NCI-H2227 (cell line): ENCODE measurements around the gene NTRK2.

Experiments used
- DNase-seq: peaks from one replicate; lab custom pipeline; 2025; ENCODE audit not compliant: unreplicated experiment; lab: John Stamatoyannopoulos, UW

Gene NTRK2

DNA sequence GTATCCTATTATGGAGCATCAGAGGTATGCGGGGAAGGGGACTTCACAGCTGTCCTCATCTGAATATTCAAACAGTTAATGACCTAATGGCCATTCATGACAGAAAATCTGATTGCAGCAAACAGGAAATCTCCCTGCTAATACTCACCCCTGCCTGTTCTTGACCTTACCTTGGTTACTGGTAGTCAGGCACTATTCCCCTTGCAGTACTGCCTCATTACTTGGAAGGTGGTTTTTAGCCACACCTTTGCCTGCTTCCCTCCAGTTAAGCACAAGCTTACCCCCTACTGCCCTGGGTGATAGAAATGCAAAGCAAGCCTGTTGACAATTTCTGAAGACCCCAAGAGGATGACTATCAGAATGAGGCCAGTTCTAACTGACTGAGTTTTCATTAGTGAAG lies 332.4 kb downstream of the NTRK2 start:
- DNase-seq, result no peak

DNA sequence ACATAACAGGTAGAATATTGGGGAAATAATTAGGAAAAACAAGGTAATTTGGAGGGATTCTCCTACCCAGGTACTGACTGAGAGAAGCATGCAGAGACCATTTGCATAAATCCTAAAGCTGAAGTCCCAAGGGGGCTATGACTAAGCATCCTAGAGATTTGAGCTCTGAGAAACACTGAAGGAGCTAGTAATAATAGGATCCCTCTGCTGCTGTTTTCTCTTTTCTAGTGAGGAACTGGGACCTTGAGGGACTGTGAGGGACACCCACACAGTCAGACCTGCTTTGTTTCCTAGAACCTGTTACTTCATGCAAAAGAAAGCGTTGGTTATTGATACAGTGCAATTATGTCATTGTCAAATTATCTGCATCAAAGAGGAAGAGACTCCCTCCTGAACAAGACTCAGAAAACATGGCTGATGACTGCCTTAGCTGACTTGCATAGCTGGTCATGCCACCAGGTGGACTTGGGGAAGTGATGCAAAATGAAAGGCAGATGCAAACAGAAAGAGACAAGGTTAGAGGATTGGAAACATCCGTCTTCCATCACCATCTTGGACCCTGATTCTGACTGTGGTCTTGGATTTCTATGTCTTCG lies 335.4 kb downstream of the NTRK2 start:
- no peak for DNase-seq

GRCh38 chr9:85007748-85008147 lies 338.2 kb downstream of the NTRK2 start:
- no peak for DNase-seq

GRCh38 chr9:85008215-85008614 lies 338.7 kb downstream of the NTRK2 start:
- DNase-seq, result no peak

DNA sequence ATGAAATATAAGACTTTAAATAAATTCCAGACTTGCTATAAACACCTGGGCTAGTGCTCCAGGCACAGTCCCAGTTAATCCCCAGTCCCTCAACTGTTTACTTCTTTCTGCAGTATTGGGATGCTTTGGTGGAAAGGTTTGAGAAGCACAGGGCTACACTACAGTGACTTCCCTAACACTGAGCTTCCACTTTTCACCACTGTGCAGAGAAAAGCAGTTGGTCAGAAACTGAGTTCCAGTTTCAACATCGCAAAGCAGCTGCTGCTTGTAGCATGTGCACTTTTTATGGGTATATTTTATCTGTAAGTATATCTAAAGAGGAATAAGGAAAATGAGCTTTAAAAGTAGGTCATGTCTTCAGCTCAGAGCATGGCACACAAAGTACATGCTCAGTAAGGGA lies 339.7 kb downstream of the NTRK2 start:
- DNase-seq, result no peak

GRCh38 chr9:85013703-85014102 lies 344.2 kb downstream of the NTRK2 start:
- no peak for DNase-seq

- DNase-seq, result no peak
Measured at GRCh38 chr9:85014292-85014691, 344.8 kb downstream of the NTRK2 start.

DNA sequence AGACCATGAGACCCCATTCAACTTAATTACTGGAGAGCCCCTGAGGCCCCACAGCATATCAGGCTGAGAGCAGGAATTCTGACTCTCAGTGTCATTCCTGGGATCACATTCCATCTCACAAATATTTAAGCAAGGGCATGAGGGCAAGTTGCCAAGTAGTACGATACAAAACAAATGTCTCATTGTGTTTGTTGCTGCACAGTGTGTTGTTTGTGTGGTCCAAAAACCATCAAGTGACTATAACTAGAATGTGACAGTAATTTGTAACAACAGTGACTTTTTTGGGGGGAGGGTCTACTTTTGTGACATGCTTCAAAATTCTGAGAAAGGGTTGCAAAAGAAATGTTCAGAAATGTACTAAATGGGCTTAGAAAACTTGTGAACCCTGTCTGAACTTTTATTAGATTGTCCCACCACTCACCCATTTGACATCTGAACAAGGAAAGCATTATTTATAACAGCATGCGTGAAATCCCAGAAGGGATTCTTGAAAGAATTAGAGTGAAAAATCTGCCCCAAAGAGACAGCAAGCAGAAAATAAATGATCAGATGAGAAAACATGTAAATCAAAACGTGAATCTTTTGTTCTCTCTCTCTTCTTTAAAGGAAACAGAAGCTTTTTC lies 347.0 kb downstream of the NTRK2 start:
- no peak for DNase-seq

DNA sequence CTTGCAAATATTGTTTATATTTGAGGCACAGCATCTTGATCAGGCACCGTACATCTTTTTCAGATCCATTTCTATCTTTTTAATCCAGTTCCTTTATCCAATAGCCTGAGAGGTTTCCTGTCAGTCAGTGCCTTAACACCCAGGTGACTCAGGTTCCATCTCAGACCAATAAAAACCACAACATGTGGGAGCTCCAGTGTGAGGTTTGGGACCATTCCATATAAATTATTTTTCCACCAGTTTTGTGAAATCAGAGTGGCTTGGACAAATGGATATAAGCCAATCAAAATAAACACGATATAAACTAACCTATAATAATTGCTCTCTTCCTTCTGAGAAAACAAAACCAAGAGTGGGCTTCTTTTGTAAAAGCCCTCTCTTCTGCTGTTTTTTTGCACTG lies 351.3 kb downstream of the NTRK2 start:
- DNase-seq, result no peak

- no peak for DNase-seq
Measured at GRCh38 chr9:85021686-85022085, 352.2 kb downstream of the NTRK2 start.

- no peak for DNase-seq
Measured at GRCh38 chr9:85024374-85024773, 354.8 kb downstream of the NTRK2 start.

DNA sequence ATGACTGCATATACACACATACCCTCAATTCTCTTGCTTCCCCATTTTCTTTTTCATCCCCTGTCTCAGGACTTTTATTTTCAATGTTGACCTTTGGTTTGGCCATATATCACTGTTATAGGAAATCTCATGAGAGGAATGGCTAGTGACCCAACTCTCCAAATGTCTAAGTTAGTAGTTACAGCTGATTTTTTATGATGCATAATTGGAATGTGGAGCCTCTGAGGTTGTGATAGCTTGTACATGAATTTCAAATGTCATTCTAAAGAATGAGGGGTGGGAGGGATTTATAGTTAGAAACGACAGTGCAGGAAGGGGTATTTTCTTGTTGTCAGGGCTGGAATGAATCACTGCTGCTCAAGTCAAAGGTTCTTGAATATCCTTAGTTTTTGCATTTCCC lies 356.1 kb downstream of the NTRK2 start:
- no peak for DNase-seq

- no peak for DNase-seq
Measured at GRCh38 chr9:85027870-85028269, 358.3 kb downstream of the NTRK2 start.

DNA sequence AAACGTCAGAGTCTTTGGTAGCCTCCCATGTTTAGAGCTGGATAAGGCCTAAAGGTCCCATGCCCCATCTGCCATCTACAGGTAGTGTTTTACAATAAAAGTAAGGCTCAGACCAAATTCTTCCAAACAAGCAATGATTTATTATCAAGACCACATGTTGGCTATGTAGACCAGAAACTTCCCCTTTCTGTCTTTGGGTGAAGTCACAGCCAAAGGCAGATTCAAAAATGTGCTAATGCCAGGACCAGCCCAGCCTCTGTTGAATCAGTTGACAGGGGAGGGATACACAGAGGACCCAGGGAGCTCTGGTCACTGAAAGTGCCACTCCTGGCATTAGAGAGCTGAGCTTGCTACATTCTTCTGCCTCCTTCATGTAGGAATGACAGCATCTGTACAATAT lies 360.8 kb downstream of the NTRK2 start:
- no peak for DNase-seq

DNA sequence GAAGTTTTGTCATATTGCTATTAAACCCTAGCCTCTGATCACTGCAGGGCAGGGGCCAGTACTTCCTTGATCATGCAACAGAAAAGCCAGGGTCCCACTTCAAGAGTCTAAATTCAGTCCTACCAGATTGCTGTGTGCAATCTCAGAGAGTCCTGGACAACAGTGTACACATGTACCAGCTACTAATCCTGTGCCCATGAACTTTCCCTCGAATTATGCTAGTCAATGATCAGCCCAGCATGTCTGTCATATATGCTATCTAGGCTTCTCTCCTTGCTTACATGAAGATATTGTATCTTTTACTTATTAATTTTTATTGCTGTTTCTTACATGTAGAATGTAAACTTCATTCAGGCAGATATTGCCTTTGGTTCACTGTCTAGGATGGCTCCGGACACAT lies 367.0 kb downstream of the NTRK2 start:
- no peak for DNase-seq

DNA sequence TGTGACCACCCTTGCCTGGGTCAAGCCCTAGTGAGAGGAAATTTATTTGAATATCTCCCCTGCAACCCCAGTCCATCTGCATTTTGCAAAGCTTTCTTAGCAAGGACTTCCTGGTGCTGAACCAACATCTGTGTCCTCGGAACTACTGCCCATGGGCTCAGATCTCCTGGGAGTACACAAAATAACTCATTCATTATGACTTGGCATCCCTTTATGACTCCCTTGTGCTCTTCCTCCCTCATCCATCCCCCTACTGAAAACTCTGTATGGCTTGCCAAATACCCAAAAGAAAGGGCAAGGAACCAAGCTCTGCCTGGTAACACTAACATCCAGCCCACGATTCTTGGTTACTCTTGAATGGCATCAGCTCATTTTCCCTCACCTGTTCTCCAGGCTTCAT lies 368.5 kb downstream of the NTRK2 start:
- DNase-seq, result no peak

DNA sequence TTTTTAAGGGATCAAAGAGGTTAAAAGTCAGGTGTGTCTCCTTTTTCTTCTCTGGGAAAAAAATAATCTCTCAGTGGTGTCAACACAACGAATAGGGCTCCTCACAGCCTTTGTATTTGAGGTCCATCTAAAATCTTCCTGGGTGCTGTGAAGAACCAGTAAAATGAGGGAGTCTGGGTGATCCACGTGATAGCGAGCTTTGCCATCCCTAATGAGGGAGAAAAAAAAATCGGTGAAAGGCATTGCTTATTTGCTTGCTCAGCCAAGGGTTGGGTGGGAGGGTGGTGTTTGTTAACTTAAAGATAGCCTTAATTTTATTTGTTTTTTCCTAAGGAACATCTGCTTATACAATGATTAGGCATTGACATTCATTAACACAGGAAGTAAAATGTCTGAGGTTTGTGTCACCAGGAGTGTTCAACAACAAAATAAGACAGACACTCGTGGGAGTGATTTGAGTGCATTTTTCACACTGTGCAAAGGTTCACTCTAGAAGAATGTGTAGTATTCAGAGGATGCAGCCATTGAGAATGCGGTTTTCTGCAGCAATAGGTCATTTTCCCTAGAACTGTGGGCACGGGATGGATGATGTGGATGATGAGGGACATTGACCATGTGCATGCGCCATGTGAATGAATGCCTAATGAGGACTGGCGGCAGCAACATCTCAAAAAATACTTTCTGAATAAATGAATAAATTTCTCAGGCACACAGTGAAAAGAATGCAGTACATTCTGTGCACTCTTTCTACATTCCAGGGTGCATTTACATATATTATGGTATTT lies 369.5 kb downstream of the NTRK2 start:
- no peak for DNase-seq

- DNase-seq, result no peak
Measured at GRCh38 chr9:85040146-85040545, 370.6 kb downstream of the NTRK2 start.

DNA sequence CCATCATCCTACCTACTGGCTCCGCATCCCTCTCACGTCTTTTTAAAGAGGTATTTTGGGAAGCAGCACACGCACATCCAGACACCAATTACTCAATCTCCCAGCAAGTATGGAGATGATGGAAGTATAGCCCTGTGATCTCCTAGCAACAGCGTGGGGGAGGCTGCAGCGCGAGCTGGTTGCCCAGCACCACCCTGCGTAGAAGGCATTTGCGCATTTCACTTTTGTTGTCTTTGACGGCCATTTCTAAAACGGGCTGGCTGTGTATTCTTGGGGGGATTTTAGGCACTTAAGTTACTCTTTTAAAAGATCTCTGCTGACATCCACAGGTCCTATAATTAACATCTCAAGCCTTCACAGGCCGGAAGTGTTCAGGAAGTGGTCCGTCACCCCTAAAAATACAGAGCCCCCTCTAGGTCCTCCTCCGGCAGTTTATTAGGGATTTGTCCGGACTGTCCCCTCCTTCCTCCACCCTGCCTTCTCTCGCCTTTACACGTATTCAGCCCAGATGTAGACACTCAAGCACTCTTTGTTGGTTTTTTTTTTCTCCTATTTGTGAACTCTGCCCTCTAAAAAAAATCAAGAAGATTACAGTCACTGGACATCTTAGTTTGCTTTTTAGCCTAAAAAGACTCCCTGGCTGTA lies 371.4 kb downstream of the NTRK2 start:
- DNase-seq, result no peak

GRCh38 chr9:85041466-85042137 lies 372.1 kb downstream of the NTRK2 start:
- DNase-seq, result no peak

GRCh38 chr9:85042981-85043647 lies 373.6 kb downstream of the NTRK2 start:
- no peak for DNase-seq
